Right lobe of liver (tissue), 4 donors: ENCODE measurements around the gene LIMK1.

Experiments used
- POLR2A ChIP-seq: fragments of 450-650 bp; IDR thresholded peaks from one replicate; pipeline ENCODE4 v1.6.1; 2017; ENCODE audit warnings: antibody characterized with exemption, mild to moderate bottlenecking
- TF ChIP-seq, protein P1 (sequence below), 4 donors: fragments of 200-600 bp in 3 of 4; fragments of 450-650 bp in 1 of 4; IDR thresholded peaks; one replicate each; pipeline versions ENCODE4 v1.5.1 to v1.8.0; 2016 to 2022; ENCODE audit warnings: antibody characterized with exemption in 4 of 4, mild to moderate bottlenecking in 2 of 4
- donor health status: DM: no; HTN: no; CAD: no.
- donor health status: DM: no; HTN: no; CAD: no.
- donor health status: DM: no; HTN: yes; CAD: no.

- TF ChIP-seq, protein P1, sequence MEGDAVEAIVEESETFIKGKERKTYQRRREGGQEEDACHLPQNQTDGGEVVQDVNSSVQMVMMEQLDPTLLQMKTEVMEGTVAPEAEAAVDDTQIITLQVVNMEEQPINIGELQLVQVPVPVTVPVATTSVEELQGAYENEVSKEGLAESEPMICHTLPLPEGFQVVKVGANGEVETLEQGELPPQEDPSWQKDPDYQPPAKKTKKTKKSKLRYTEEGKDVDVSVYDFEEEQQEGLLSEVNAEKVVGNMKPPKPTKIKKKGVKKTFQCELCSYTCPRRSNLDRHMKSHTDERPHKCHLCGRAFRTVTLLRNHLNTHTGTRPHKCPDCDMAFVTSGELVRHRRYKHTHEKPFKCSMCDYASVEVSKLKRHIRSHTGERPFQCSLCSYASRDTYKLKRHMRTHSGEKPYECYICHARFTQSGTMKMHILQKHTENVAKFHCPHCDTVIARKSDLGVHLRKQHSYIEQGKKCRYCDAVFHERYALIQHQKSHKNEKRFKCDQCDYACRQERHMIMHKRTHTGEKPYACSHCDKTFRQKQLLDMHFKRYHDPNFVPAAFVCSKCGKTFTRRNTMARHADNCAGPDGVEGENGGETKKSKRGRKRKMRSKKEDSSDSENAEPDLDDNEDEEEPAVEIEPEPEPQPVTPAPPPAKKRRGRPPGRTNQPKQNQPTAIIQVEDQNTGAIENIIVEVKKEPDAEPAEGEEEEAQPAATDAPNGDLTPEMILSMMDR (IDR thresholded peaks at IDR 0.05): no peak
- TF ChIP-seq POLR2A: no peak
These were observed 12.5 kb upstream of the LIMK1 start for GRCh38 chr7:74071121-74071520.
